Mucosa of stomach (tissue), 1 donor: Measurements from ENCODE around the gene MSANTD7.
"Not testable (repeated sequence)": the region's sequence is repeated elsewhere in the genome, so short reads cannot be mapped to it uniquely, and the experiment has no call there.

Experiments
- H3K27me3 ChIP-seq: one replicate; pipeline ENCODE4 v1.7.0; 2013; ENCODE audit warnings: mild to moderate bottlenecking, low read length; ENCODE audit not compliant: control insufficient read depth, insufficient read depth
- H3K36me3 ChIP-seq: one replicate; pipeline ENCODE4 v1.7.0; 2013; ENCODE audit warnings: low read length; ENCODE audit not compliant: control insufficient read depth, insufficient read depth
- H3K4me1 ChIP-seq: one replicate; pipeline ENCODE4 v1.7.0; 2013; ENCODE audit warnings: mild to moderate bottlenecking, low read length; ENCODE audit not compliant: control insufficient read depth, insufficient read depth
- H3K4me3 ChIP-seq: one replicate; pipeline ENCODE4 v1.7.0; 2013; ENCODE audit warnings: low read length
- H3K9ac ChIP-seq: one replicate; pipeline ENCODE4 v1.7.0; 2013; ENCODE audit warnings: mild to moderate bottlenecking, low read length, moderate library complexity
- H3K9me3 ChIP-seq: one replicate; pipeline ENCODE4 v1.7.0; 2013; ENCODE audit warnings: mild to moderate bottlenecking, low read length, moderate library complexity; ENCODE audit not compliant: control insufficient read depth
- donor health status: Pancreatic carcinoma.

MSANTD7 gene

DNA sequence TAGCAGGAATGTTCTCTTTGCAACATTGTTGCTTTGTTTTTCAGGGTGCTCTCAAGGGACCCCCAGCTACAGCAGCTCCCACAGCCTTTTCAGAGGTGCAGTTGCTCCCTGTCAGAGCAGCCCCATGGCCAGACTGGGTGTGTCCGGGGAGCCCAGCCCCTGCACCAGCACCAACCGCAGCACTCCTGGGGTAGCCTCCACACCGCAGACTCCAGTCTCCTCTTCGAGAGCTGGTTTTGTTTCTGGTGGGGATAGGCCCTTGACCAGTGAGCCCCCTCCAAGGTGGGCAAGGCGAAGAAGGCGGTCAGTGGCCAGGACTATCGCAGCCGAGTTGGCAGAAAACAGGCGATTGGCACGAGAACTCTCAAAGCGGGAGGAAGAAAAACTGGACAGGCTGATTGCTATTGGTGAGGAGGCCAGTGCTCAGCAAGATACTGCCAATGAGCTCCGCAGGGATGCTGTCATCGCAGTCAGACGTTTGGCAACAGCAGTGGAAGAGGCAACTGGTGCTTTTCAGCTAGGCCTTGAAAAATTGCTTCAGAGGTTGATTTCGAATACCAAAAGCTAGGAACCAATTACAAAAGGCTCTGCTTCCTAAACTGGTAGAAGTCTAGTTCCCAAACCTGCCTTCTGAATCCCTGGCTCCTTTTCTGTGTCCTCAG, 5.4 kb downstream of the MSANTD7 start:
- H3K36me3 ChIP-seq, result peaks cover 15% of the 10 kb centered on the region
- H3K9ac ChIP-seq, result no peak overlapping the region
- no peak overlapping the region for H3K4me3 ChIP-seq
- no peaks in the 10 kb centered on the region for H3K27me3 ChIP-seq
- H3K4me1 ChIP-seq, result no peaks in the 10 kb centered on the region
- H3K9me3 ChIP-seq, result no peaks in the 10 kb centered on the region

DNA sequence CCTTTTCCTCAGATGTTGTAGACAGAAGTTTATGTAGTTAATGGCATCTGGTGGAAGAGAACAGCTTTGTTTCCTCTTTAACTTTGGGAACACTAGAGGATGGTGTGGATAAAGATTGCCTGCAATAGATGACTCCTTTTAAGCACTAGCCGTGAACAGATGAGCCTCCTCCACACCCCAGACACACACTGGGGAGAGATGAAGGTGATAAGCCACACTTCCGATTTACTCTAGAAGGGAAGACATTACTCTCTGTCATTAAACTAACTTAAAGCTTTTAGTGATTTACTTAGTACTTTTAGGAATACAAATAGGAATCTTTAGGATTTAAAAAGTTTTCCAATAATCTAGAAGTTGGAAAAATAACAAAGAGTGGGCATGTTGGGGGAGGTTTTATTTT, 6.8 kb downstream of the MSANTD7 start:
- no peak overlapping the region for H3K9ac ChIP-seq
- no peaks in the 10 kb centered on the region for H3K27me3 ChIP-seq
- H3K36me3 ChIP-seq, result peaks cover 15% of the 10 kb centered on the region

DNA sequence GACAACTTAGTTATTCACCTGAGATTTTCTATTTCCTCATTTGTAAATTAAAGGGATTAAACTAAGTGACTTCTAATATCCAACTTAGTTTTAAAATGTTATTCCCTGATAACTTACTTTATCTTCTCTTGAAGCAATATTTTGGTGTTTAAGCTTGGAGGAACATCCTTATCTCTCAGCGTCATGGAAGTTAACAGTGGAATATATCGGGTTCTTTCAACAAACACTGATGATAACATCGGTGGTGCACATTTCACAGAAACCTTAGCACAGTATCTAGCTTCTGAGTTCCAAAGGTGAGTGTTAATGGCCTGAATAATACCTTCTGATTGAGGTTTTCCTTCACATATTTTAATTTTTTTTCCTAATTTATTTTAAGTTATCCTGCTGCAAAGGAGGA, 14.1 kb downstream of the MSANTD7 start:
- Histone ChIP-seq H3K27me3 (no peaks in the 10 kb centered on the region), H3K4me1 (no peaks in the 10 kb centered on the region), H3K9me3 (no peaks in the 10 kb centered on the region), H3K9ac (no peak overlapping the region), H3K4me3 (no peak overlapping the region), H3K36me3 (no peaks in the 10 kb centered on the region)

More for the DNA sequence above, 6.8 kb downstream of the MSANTD7 start:
- no peaks in the 10 kb centered on the region for H3K9me3 ChIP-seq
- no peaks in the 10 kb centered on the region for H3K4me1 ChIP-seq
- no peak overlapping the region for H3K4me3 ChIP-seq

DNA sequence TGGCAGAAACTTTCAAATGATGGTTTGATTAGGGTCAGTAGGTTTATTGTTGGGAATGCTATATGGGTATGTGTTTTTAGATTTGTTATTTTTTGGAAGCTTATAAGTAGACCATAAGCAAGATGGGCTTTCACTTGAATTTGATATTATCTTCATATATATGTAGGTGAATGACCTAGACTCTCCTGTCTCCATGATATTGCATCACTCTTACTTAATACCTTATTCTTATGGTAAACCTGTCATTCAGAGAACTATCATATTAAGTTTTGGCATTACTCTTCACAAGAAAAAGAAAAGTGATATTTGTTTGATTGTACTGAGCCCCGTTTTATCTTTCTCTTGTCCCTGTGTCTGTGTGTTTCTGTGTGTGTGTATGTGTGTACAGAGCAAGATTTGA, 17.3 kb downstream of the MSANTD7 start:
- no peak overlapping the region for H3K9ac ChIP-seq
- H3K36me3 ChIP-seq, result no peaks in the 10 kb centered on the region
- H3K4me3 ChIP-seq, result no peak overlapping the region
- peaks cover 4% of the 10 kb centered on the region for H3K4me1 ChIP-seq
- no peaks in the 10 kb centered on the region for H3K27me3 ChIP-seq
- no peaks in the 10 kb centered on the region for H3K9me3 ChIP-seq

DNA sequence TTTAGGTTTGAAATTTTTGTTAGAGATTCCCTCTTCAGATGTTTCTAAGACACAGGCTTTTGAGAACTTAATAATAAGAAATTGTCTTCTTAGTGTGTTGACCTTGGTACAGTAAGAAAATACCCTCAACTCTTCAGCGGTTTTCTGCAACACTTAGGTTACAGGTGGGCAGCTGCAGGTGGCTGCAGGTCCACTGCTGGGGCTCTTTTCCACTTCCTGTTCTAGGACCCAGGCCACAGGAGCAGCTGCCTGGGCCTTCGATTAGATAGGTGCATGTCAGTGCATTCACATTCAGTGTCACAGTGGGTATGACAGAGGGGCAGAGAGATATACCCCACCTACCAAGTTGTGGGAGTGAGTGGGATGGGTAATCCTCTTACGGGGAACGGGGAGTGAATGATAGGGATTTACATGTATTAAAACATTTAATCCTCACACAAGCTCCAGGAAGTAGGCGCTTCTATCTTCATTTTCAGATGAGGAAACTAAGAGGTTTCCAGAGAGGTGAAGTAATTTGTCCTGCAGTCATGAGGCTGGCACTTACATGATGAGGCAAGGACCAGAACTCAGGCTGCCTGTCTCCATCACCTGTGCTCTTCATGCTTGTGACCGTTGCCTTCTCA, 20.3 kb downstream of the MSANTD7 start:
- Histone ChIP-seq H3K9ac (no peak overlapping the region), H3K9me3 (no peaks in the 10 kb centered on the region), H3K4me3 (no peak overlapping the region), H3K36me3 (no peaks in the 10 kb centered on the region), H3K27me3 (no peaks in the 10 kb centered on the region), H3K4me1 (peaks cover 14% of the 10 kb centered on the region)

DNA sequence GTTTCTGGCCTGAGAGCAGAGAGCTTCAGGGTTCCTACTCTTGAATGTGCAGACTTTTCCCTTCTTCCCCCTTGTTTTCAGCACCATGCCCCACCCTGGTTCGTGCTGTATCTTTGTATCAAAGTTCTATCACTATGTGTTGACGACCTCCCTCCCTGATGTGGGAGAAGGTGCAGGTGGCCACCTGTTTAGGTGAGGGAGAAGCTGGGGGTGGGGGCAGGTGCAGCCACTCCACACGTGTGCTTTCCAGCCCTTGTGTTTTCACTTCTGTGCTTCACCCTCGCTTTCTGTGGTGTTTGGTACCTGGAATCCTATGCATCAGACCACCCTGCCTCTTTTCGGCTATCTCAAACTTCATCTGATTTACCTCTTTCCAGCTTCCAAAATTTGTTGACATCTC, 20.9 kb downstream of the MSANTD7 start:
- H3K4me3 ChIP-seq, result no peak overlapping the region
- no peaks in the 10 kb centered on the region for H3K36me3 ChIP-seq

DNA sequence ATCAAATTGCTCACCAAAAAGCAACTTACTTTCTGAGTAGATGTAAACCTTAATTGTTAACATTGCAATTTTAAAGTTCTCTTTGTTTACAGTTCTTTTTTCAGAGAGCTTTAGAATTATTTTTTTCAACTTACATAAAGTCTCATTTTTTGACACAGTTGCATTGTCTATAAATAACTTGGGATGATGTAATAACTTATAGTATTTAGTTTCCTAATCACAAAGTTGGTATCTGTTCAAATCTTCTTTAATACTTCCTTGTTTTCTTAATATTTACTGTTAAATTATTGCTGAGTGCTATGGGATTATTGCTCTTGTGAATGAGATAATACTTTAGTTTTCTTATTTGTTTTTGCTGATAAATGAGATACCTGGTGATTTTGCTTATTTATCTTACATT, 21.7 kb downstream of the MSANTD7 start:
- Histone ChIP-seq H3K9ac (no peak overlapping the region), H3K4me3 (no peak overlapping the region), H3K36me3 (no peaks in the 10 kb centered on the region), H3K9me3 (no peaks in the 10 kb centered on the region), H3K27me3 (no peaks in the 10 kb centered on the region), H3K4me1 (peaks cover 14% of the 10 kb centered on the region)

More for the DNA sequence above, 20.9 kb downstream of the MSANTD7 start:
- no peaks in the 10 kb centered on the region for H3K9me3 ChIP-seq
- H3K4me1 ChIP-seq, result peaks cover 14% of the 10 kb centered on the region
- no peaks in the 10 kb centered on the region for H3K27me3 ChIP-seq
- no peak overlapping the region for H3K9ac ChIP-seq

DNA sequence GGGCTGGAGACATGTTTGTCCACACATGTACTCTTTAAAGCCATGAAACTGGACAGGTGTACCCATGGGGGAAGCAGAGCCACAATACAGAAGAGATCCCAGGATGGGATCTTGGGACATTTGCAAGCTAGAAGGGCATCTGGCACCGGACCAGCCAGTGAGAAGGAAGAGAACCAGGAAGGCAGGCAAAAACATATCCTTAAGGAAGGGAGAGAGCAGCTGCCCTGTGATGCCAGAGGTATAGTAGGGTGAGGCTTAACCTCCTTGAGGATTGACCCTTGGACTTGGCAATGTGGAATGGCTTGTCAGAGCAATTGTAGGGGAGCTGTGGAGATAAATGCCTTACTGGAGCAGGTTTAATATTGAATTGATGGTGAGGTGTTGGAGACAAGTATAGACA, 22.7 kb downstream of the MSANTD7 start:
- H3K9me3 ChIP-seq, result no peaks in the 10 kb centered on the region
- no peaks in the 10 kb centered on the region for H3K36me3 ChIP-seq
- no peaks in the 10 kb centered on the region for H3K27me3 ChIP-seq
- H3K4me1 ChIP-seq, result peaks cover 14% of the 10 kb centered on the region
- no peak overlapping the region for H3K4me3 ChIP-seq
- no peak overlapping the region for H3K9ac ChIP-seq

DNA sequence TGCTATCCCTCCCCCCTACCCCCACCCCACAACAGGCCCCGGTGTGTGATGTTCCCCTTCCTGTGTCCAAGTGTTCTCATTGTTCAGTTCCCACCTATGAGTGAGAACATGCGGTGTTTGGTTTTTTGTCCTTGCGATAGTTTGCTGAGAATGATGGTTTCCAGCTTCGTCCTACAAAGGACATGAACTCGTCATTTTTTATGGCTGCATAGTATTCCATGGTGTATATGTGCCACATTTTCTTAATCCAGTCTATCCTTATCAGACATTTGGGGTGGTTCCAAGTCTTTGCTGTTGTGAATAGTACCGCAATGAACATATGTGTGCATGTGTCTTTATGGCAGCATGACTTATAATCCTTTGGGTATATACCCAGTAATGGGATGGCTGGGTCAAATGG, 26.4 kb downstream of the MSANTD7 start:
- H3K36me3 ChIP-seq, H3K4me3 ChIP-seq, H3K9me3 ChIP-seq, H3K27me3 ChIP-seq, H3K9ac ChIP-seq: not testable (repeated sequence)
- peaks cover 14% of the 10 kb centered on the region for H3K4me1 ChIP-seq

DNA sequence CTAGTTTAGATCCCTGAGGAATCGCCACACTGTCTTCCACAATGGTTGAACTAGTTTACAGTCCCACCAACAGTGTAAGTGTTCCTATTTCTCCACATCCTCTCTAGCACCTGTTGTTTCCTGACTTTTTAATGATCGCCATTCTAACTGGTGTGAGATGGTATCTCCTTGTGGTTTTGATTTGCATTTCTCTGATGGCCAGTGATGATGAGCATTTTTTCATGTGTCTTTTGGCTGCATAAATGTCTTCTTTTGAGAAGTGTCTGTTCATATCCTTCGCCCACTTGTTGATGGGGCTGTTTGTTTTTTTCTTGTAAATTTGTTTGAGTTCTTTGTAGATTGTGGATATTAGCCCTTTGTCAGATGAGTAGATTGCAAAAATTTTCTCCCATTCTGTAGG, 26.8 kb downstream of the MSANTD7 start:
- H3K9ac ChIP-seq, H3K36me3 ChIP-seq, H3K27me3 ChIP-seq, H3K4me3 ChIP-seq, H3K9me3 ChIP-seq: not testable (repeated sequence)
- H3K4me1 ChIP-seq, result peaks cover 14% of the 10 kb centered on the region

DNA sequence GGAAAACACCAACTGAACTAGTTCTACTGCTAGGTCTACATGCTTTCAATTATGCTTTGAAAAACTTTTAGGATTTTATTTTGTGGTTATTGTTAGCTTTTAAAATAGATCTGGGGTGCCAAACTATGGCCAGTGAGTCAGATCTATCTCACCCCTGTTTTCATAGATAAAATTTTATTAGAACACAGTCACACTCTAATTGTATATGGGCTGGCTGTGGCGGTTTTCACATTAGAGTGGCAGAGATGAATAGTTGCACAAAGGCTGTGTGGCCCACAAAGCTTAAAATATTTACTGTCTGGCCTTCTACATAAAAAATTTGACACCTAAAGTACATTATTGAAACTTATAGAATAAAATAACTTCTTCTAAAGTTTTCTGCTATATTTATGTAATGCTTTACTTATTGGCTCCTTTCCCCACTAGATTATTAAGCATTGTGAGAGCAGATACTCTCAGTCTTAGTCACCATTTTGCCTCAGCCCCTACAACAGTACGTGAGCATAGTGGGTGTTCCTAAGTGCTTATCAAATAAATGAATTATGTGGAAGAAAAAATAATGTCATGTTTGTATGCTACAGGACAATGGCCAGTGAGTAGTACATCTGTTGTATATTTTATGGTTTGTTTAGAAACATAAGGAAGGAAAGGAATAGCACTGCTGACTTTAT, 35.1 kb downstream of the MSANTD7 start:
- H3K9me3 ChIP-seq, result no peaks in the 10 kb centered on the region
- no peaks in the 10 kb centered on the region for H3K36me3 ChIP-seq
- no peaks in the 10 kb centered on the region for H3K27me3 ChIP-seq
- H3K4me1 ChIP-seq, result no peaks in the 10 kb centered on the region
- H3K9ac ChIP-seq, result peak overlapping the region; percentile 10
- H3K4me3 ChIP-seq, result no peak overlapping the region

DNA sequence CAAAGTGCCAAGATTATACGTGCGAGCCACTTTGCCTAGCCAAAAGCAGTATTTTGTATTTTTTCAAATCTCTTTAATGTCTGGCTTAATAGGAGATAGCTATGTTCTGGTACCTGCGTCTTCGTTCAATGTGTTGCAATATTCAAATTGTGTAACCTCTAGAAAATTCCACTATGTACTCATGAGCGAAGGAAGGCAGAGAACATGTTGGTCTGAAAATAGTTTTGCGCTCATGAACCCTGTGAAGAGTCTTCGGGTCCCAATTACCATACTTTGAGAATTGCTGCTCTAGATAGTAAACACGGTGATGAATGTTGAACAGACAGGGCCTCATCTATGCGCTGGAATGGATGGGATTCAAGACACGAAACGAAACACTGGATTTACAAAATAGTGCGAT, 37.8 kb downstream of the MSANTD7 start:
- H3K36me3 ChIP-seq, result no peaks in the 10 kb centered on the region
- H3K4me1 ChIP-seq, result peaks cover 8% of the 10 kb centered on the region
- H3K9ac ChIP-seq, result no peak overlapping the region
- H3K9me3 ChIP-seq, result no peaks in the 10 kb centered on the region
- H3K27me3 ChIP-seq, result no peaks in the 10 kb centered on the region
- no peak overlapping the region for H3K4me3 ChIP-seq
